WERI-Rb-1 (cell line): ENCODE measurements around the gene CRYGA.

Experiments used
- DNase-seq: peaks from one replicate; pipeline ENCODE4 v3.0.0-alpha.2; 2020
- H3K27ac ChIP-seq: fragments of 250-450 bp; sonication (Bioruptor Pico); 2 replicates; pipeline ENCODE4 v1.5.1; 2020; ENCODE audit warnings: mild to moderate bottlenecking, moderate library complexity
- H3K27me3 ChIP-seq: fragments of 250-450 bp; sonication (Bioruptor Pico); 2 replicates; pipeline ENCODE4 v1.5.1; 2021; ENCODE audit warnings: mild to moderate bottlenecking, low read depth, moderate library complexity; ENCODE audit not compliant: insufficient read depth, severe bottlenecking
- H3K36me3 ChIP-seq: fragments of 250-450 bp; sonication (Bioruptor Pico); 2 replicates; pipeline ENCODE4 v1.5.1; 2020; ENCODE audit warnings: mild to moderate bottlenecking, moderate library complexity
- H3K4me3 ChIP-seq: 2 replicates; pipeline ENCODE4 v1.5.1; 2011; ENCODE audit warnings: low read depth, mild to moderate bottlenecking, control low read depth, low read length
- H3K9me3 ChIP-seq: fragments of 250-450 bp; sonication (Bioruptor Pico); 2 replicates; pipeline ENCODE4 v1.5.1; 2021; ENCODE audit warnings: mild to moderate bottlenecking, moderate library complexity; ENCODE audit not compliant: severe bottlenecking
- CTCF ChIP-seq: IDR thresholded peaks from 2 replicates; pipeline ENCODE4 v1.5.1; 2011; ENCODE audit warnings: low read depth, mild to moderate bottlenecking, control low read depth, inconsistent platforms, low read length

CRYGA gene

GRCh38 chr2:208135794-208136715 lies 27.3 kb downstream of the CRYGA start:
- Histone ChIP-seq H3K9me3 (peaks cover 2% of the 10 kb centered on the region), H3K27ac (peak overlapping the region; percentile 41), H3K36me3 (no peaks in the 10 kb centered on the region), H3K27me3 (no peaks in the 10 kb centered on the region), H3K4me3 (no peak overlapping the region)
- TF ChIP-seq CTCF = no peak
- DNase-seq = peak; percentile 31

- no peak overlapping the region for H3K4me3 ChIP-seq
- peaks cover 2% of the 10 kb centered on the region for H3K9me3 ChIP-seq
- peak; percentile 29 for DNase-seq
- H3K27ac ChIP-seq = no peak overlapping the region
- TF ChIP-seq CTCF = no peak
- no peaks in the 10 kb centered on the region for H3K27me3 ChIP-seq
- no peaks in the 10 kb centered on the region for H3K36me3 ChIP-seq
These were observed 28.3 kb downstream of the CRYGA start for GRCh38 chr2:208134928-208135586.

GRCh38 chr2:208130712-208131110 lies 32.7 kb downstream of the CRYGA start:
- no peaks in the 10 kb centered on the region for H3K9me3 ChIP-seq
- no peaks in the 10 kb centered on the region for H3K27me3 ChIP-seq
- DNase-seq = peak; percentile 38
- H3K4me3 ChIP-seq = peak overlapping the region; percentile 34
- 0 out of 2 replicates have a peak overlapping the region, but pooled peaks have one; percentile 3 for H3K27ac ChIP-seq
- H3K36me3 ChIP-seq = no peaks in the 10 kb centered on the region
- no peak for TF ChIP-seq CTCF

- Histone ChIP-seq H3K9me3 (no peaks in the 10 kb centered on the region), H3K4me3 (peak within 1 kb of the TSS; percentile 34), H3K27ac (peak within 1 kb of the TSS; percentile 78), H3K27me3 (no peaks in the 10 kb centered on the region), H3K36me3 (no peaks in the 10 kb centered on the region)
- no peak for DNase-seq
- TF ChIP-seq CTCF = no peak
These were observed 33.4 kb downstream of the CRYGA start, which contains the start of gene CRYGC for GRCh38 chr2:208129744-208130711. Gene CRYGC (minus strand): TSS chr2:208129828. CDS start chr2:208129792, 36 bp downstream.

GRCh38 chr2:208128136-208128535 lies 35.3 kb downstream of the CRYGA start:
- no peak overlapping the region for H3K27ac ChIP-seq
- no peaks in the 10 kb centered on the region for H3K27me3 ChIP-seq
- H3K9me3 ChIP-seq = no peaks in the 10 kb centered on the region
- DNase-seq = no peak
- no peak overlapping the region for H3K4me3 ChIP-seq
- TF ChIP-seq CTCF = no peak
- H3K36me3 ChIP-seq = no peaks in the 10 kb centered on the region
